HepG2 (cell line): ENCODE data around the gene TCF12. TPM values are rescaled to one million over a fixed set of nuclear protein-coding genes. Genes with fewer than 3 reads are reported as not detected.

Experiments used
- ATAC-seq: fragments of 200-7000 bp; cut with Tn5 transposase; 3 replicates; pipeline ENCODE4 v1.9.1; 2020; ENCODE audit warnings: mild to moderate bottlenecking, moderate library complexity
- BruUV-seq: library from RNA; stranded (reverse); fragments of 400-500 nt; replicated peaks from 2 replicates; lab custom pipeline; 2021; lab: Mats Ljungman, UMichigan
- CTCF ChIA-PET: fragments of 300-600 bp; formaldehyde crosslinking; extraction: SDS; loops from one replicate; lab custom pipeline; 2021; ENCODE audit warnings: low total read pairs, inconsistent platforms, low intra/inter-chr PET ratio; lab: Yijun Ruan, JAX
- POLR2A ChIA-PET: fragments of 350-600 bp; sonication (Branson Sonifier 250); formaldehyde crosslinking; loops from one replicate; lab custom pipeline; 2020; ENCODE audit warnings: antibody characterized with exemption, inconsistent platforms; lab: Yijun Ruan, JAX
- DNase-seq: peaks from one replicate; pipeline ENCODE4 v3.0.0-alpha.2; 2015; ENCODE audit warnings: low spot score
- FAIRE-seq: peaks from 3 replicates; lab custom pipeline; 2011; peaks lifted over from hg19 to GRCh38; lab: Jason Lieb, UNC
- H2AFZ ChIP-seq: one replicate; pipeline ENCODE4 v1.6.1; 2011; ENCODE audit warnings: low read length, inconsistent platforms
- H3K27ac ChIP-seq: fragments of 300-600 bp; 3 replicates; pipeline ENCODE4 v1.8.0; 2011; ENCODE audit warnings: mixed run types, mild to moderate bottlenecking, mixed read lengths, low read length, inconsistent platforms; ENCODE audit not compliant: insufficient read depth; ENCODE audit errors: extremely low read length
- H3K27me3 ChIP-seq, 2 experiments: fragments of 200-600 bp in 1 of 2; 2 replicates in 1 of 2; 3 replicates in 1 of 2; pipeline versions ENCODE4 v1.6.0 to v1.8.0; 2011; ENCODE audit warnings: low read length in 2 of 2, mild to moderate bottlenecking in 2 of 2, moderate library complexity in 2 of 2, inconsistent platforms in 1 of 2; ENCODE audit not compliant: insufficient read depth in 2 of 2, control insufficient read depth in 1 of 2
- H3K36me3 ChIP-seq, 2 experiments: fragments of 200-600 bp in 1 of 2; replicated peaks in 1 of 2; 2 replicates in 1 of 2; 3 replicates in 1 of 2; pipeline versions ENCODE4 v1.5.1 to v1.8.0; 2011; ENCODE audit warnings: low read length in 2 of 2, inconsistent platforms in 1 of 2; ENCODE audit not compliant: insufficient read depth in 2 of 2, control insufficient read depth in 1 of 2
- H3K4me1 ChIP-seq: 2 replicates; pipeline ENCODE4 v1.5.1; 2012; ENCODE audit warnings: low read length, inconsistent platforms; ENCODE audit not compliant: insufficient read depth
- H3K4me2 ChIP-seq: 2 replicates; pipeline ENCODE4 v1.6.0; 2011; ENCODE audit warnings: low read depth, low read length, inconsistent platforms
- H3K4me3 ChIP-seq, 3 experiments: fragments of 200-600 bp in 1 of 3; sonication (generic), shearing (Covaris generic) in 1 of 3; replicated peaks in 1 of 3; 2 replicates each; pipeline ENCODE4 v1.5.1; 2011 to 2016; ENCODE audit warnings: low read length in 3 of 3, inconsistent platforms in 2 of 3, low read depth in 2 of 3, mild to moderate bottlenecking in 2 of 3, control low read depth in 1 of 3, mixed read lengths in 1 of 3; ENCODE audit not compliant: insufficient read depth in 1 of 3
- H3K79me2 ChIP-seq: one replicate; pipeline ENCODE4 v1.6.1; 2011; ENCODE audit warnings: low read length, inconsistent platforms; ENCODE audit not compliant: insufficient read depth
- H3K9ac ChIP-seq: 2 replicates; pipeline ENCODE4 v1.6.0; 2011; ENCODE audit warnings: mild to moderate bottlenecking, low read depth, low read length, inconsistent platforms; ENCODE audit not compliant: insufficient read depth
- H3K9me3 ChIP-seq: 2 replicates; pipeline ENCODE4 v1.5.1; 2012; ENCODE audit warnings: mild to moderate bottlenecking, low read length
- H4K20me1 ChIP-seq: 2 replicates; pipeline ENCODE4 v1.6.0; 2011; ENCODE audit warnings: inconsistent platforms, mild to moderate bottlenecking, low read length, moderate library complexity; ENCODE audit not compliant: insufficient read depth
- ARNTL ChIP-seq: sonication (generic); formaldehyde crosslinking; IDR thresholded peaks from 2 replicates; pipeline ENCODE4 v1.4.0; 2020; ENCODE audit warnings: mild to moderate bottlenecking, missing genetic modification reagents
- CHCHD3 ChIP-seq: sonication (generic); formaldehyde crosslinking; IDR thresholded peaks from 2 replicates; pipeline ENCODE4 v1.8.0; 2022; ENCODE audit warnings: mild to moderate bottlenecking, missing genetic modification reagents, moderate library complexity
- HOXA5 ChIP-seq: sonication (generic); formaldehyde crosslinking; IDR thresholded peaks from 2 replicates; pipeline ENCODE4 v1.4.0; 2020; ENCODE audit warnings: missing genetic modification reagents
- ZNF235 ChIP-seq: sonication (generic); formaldehyde crosslinking; IDR thresholded peaks from 2 replicates; pipeline ENCODE4 v1.8.1; 2023; ENCODE audit warnings: mild to moderate bottlenecking, missing genetic modification reagents, borderline replicate concordance
- ZNF768 ChIP-seq: sonication (generic); formaldehyde crosslinking; IDR thresholded peaks from 2 replicates; pipeline ENCODE4 v1.4.0; 2020; ENCODE audit warnings: missing genetic modification reagents
- ZUFSP ChIP-seq: sonication (generic); formaldehyde crosslinking; IDR thresholded peaks from 2 replicates; pipeline ENCODE4 v1.9.0; 2021; ENCODE audit warnings: missing genetic modification reagents, mild to moderate bottlenecking, borderline replicate concordance
- WGBS: methylation state at CpG from one replicate; pipeline ENCODE4 v1.1.6; 2017; ENCODE audit warnings: low lambda C conversion rate; 5-methylcytosine and 5-hydroxymethylcytosine counted together
- in situ Hi-C: cut with HindIII; loops from 2 replicates; pipeline ENCODE4 v1.10.0; 2017; ENCODE audit warnings: low pct_unique_long_range_greater_than_20kb; ENCODE audit not compliant: extremely low pct_ligation_motif_present
- intact Hi-C: fragments of 100-400 bp; cut with micrococcal nuclease; formaldehyde crosslinking; loops from one replicate; pipeline ENCODE4 v1.10.0; 2022; ENCODE audit not compliant: unreplicated experiment
- polyA plus RNA-seq, 8 experiments: library from polyadenylated mRNA; depleted of rRNA in 3 of 8; stranded (reverse) in 7 of 8; unstranded in 1 of 8; fragments of >200 nt; fragmentation: Illumina TruSeq in 4 of 8; extraction: Trizol in 4 of 8; gene quantifications; 2 replicates each; pipeline versions ENCODE4 v1.2.1 to v1.2.3, GENCODE V29; 2011 to 2016; ENCODE audit warnings: low read depth in 4 of 8, missing spikeins in 1 of 8, mixed read lengths in 1 of 8; ENCODE audit not compliant: insufficient read depth in 1 of 8
- total RNA-seq, 5 experiments: library from RNA; depleted of rRNA; stranded (reverse); fragments of >200 nt; fragmentation: Illumina TruSeq; extraction: Trizol; gene quantifications; 2 replicates each; pipeline ENCODE4 v1.2.3, GENCODE V29; 2016; ENCODE audit warnings: low read depth in 1 of 5
- TF ChIP-seq, protein P1 (sequence below): sonication (generic); formaldehyde crosslinking; IDR thresholded peaks from 2 replicates; pipeline ENCODE4 v1.5.0; 2020; ENCODE audit warnings: missing genetic modification reagents, mild to moderate bottlenecking, borderline replicate concordance

TCF12 gene
- total and polyA plus RNA-seq, 2 of the 13 experiments (the other 11 are each of a cell fraction or from before 2014, with no cell fraction given): 48.6 to 51.1 TPM

GRCh38 chr15:57100136-57100539, 181.7 kb downstream of the TCF12 start:
- 96% methylated on average over 4 of the region's 4 CpGs for WGBS
- no peak overlapping the region for H3K9ac ChIP-seq
- intact Hi-C loops: no loop called here
- H3K9me3 ChIP-seq: no peaks in the 10 kb centered on the region
- H3K27me3 ChIP-seq: no peaks in the 10 kb centered on the region
- BruUV-seq: no TSS peak
- H3K4me2 ChIP-seq: no peak overlapping the region
- no peaks in the 10 kb centered on the region for H4K20me1 ChIP-seq
- no peak overlapping the region for H2AFZ ChIP-seq
- DNase-seq (no peak), FAIRE-seq (no peak), ATAC-seq (no peak)
- no peaks in the 10 kb centered on the region; the same call in 1 of the 2 replicates for H3K4me1 ChIP-seq
- H3K4me3 ChIP-seq: no peak overlapping the region
- no peak overlapping the region for H3K27ac ChIP-seq
- TF ChIP-seq HOXA5 (CRISPR knock-in tag) (no peak), CHCHD3 (CRISPR knock-in tag) (no peak), ZNF768 (no peak), ARNTL (CRISPR knock-in tag) (no peak), ZNF235 (CRISPR knock-in tag) (no peak), ZUFSP (no peak)
- TF ChIP-seq, protein P1, sequence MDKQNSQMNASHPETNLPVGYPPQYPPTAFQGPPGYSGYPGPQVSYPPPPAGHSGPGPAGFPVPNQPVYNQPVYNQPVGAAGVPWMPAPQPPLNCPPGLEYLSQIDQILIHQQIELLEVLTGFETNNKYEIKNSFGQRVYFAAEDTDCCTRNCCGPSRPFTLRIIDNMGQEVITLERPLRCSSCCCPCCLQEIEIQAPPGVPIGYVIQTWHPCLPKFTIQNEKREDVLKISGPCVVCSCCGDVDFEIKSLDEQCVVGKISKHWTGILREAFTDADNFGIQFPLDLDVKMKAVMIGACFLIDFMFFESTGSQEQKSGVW (CRISPR knock-in tag): no peak
- peaks cover 3% of the 10 kb centered on the region for H3K79me2 ChIP-seq
- in situ Hi-C loops: no loop called here
- 0 out of 5 replicates have a peak, but pooled peaks cover 0 to 4% of the 10 kb centered on the region in 2 experiments for H3K36me3 ChIP-seq
- ChIA-PET CTCF (no interaction called here), POLR2A (no interaction called here)
